IPS-11a (cell line): ENCODE data around the gene TOR3A.
"Not testable (repeated sequence)": the region's sequence is repeated elsewhere in the genome, so short reads cannot be mapped to it uniquely, and the experiment has no call there.

Experiments used
- H3K4me3 ChIP-seq: one replicate; pipeline ENCODE4 v1.5.1; 2013; ENCODE audit warnings: low read depth, low read length, control low read depth

The TOR3A gene

DNA sequence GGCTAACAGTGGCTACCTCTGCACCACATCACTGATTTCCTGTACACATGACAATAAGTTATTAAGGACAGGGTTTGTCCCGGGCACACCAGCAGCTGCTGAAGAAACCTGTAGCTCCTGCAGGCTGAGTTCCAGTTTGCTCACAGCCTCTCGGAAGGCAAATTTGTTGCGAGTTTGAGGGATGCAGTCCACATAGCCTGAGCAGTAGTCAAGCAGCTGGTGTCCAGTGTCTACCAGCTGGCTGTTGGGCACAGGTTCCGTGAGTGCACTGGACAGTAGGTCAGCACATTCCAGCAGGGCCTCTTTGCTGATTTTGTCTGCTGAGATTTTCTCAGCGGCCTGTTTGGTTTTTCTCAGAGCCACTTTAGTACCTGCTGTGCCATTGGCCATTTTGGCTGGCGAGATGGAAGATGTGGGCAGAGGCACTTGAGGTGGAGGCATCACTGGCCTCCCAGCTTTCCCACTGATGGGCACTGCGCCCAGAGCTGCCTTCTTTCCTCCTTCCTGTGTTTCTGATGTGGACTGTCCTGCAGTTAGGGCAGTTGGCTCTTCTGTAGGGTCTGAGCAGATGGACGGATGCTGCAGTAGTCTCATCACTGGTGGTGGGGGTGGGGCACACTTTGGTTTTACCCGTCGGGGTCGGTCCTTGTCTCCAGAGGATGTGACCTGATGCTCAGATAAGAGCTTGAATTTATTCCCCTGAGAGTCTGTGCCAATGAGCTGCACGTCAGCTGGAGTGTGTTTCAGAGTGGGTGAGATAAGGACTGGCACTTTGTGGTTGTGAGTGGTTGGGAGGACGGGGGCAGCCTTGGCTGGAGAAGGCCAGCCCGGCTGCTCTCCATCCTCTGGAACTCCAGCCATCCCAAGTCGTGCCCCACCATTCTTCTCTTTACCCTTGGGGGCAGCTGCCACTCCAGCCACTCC lies 26.1 kb downstream of the TOR3A start:
- no peak overlapping the region for H3K4me3 ChIP-seq

DNA sequence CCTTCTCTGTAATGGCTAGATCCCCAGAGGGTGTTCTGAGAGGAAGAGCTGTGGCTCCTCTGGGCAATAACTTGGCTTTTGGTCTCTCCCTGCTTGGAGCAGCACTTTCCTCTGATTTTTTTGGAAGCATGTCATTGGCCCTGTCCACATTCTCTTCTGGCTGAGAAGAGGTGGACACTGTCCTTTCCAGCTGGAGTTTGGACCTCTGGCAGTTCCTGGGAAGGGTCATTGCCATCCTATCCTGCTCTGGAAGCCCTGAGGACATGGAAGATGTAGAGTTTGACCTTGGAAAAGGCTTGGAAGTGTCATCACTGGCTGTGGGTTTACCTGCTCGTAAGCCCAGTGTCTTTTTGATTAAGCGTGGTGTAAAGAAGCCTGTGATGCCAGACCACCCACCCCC lies 26.8 kb downstream of the TOR3A start:
- H3K4me3 ChIP-seq: no peak overlapping the region

DNA sequence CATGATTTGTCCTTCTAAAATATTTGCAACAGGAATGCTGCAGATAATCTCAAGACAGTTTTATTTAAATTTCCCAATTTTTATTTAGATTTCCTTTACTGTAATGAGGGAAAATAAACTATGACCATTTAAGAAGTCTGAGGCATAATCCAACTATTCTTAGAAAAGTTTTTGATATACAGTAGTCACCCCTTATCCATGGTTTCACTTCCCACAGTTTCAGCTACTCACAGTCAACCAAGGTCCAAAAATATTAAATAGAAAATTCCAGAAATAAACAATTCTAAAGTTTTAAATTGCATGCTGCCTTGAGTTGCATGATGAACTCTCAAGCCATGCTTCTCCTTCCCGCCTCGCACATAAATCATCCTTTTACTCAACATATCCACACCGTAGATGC lies 33.3 kb downstream of the TOR3A start:
- H3K4me3 ChIP-seq: no peak overlapping the region

DNA sequence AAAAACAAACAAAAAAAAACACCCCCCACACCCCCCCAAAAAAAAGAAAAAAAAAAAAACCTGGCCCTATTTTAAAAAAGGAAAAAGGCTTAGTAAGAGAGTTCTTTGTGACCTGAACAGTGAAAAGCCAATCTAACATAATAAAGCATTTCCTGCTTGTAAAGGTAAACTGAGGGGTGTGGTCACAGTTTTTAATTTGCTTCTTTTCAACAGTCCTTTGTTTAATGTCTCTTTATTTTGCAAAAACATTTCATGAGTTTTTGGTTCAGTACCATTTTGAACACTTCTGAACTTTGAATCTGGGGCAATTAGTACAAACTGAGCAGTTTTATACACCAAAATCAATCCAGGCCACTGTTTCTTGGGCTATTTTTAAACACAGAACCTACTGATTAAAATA lies 37.6 kb downstream of the TOR3A start:
- no peak overlapping the region for H3K4me3 ChIP-seq

DNA sequence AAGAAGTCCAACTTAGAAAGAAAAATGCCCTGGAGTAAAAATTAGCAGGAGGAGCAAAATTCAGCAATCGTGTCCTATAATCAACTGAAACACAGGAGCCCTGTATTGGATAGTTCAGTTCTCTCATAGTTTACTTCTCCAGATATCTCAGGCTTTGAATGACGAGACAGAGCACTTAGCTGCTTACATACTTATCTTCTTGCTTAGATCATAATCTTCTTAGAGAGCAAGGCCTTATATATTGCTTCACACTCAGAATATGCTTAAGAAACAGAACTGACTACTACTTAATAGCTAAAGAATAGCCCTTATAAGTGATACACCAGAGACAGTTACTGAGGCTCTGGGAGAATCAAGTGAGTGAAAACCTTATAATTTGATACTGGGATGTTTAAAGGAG lies 38.9 kb downstream of the TOR3A start:
- H3K4me3 ChIP-seq: no peak overlapping the region

DNA sequence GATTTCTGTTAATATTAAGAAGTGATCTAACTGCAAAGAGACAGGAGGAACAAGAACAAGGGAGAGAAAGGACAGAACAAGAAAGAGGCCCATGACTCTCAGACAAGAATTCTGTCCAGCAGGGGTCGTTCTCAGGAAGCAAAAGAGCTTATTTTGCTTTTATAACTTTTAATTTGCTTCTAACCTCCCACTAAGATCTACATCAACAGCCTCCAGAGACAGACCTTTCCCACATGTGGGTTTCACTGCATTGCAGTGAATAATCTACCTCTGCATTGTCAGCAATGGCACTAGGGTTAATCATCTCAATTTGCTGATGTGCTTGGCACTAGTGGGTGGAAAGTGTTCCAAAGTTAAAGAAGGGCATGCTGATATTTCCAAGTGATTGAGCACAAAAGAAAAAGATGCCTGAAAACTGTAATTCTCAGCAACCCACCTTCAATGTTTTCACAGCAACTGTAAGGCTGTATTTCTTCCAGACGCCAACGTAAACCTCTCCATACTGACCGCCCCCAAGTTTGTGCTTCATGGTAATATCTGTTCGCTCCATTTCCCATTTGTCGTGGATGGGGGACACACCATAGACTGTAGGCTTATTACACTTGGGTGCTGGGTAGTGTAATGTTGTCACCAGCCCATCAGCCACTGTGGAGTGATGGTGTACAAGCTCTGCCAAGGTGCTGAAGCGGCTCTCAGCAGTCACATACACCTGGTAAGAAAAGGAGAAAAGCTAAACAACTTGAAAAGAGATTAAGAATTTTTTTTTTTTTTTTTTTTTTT lies 39.5 kb downstream of the TOR3A start:
- H3K4me3 ChIP-seq: no peak overlapping the region

DNA sequence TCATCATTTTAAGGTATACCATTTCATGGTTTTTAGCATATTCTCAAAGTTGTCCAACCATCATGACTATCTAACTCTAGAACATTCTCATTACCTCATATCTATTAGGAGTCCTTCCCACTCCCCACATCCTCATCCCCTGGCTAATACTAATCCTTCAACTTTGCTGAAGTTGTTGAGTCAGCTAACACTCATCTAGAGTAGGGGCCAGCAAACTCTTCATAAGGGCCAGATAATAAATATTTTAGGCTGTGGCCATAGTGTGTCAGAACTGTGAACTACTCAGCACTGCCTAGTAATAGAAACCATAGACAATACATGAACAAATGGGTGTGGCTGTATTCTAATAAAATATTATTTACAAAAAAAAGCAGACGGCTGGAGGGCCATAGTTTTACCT lies 43.0 kb downstream of the TOR3A start:
- H3K4me3 ChIP-seq: no peak overlapping the region

DNA sequence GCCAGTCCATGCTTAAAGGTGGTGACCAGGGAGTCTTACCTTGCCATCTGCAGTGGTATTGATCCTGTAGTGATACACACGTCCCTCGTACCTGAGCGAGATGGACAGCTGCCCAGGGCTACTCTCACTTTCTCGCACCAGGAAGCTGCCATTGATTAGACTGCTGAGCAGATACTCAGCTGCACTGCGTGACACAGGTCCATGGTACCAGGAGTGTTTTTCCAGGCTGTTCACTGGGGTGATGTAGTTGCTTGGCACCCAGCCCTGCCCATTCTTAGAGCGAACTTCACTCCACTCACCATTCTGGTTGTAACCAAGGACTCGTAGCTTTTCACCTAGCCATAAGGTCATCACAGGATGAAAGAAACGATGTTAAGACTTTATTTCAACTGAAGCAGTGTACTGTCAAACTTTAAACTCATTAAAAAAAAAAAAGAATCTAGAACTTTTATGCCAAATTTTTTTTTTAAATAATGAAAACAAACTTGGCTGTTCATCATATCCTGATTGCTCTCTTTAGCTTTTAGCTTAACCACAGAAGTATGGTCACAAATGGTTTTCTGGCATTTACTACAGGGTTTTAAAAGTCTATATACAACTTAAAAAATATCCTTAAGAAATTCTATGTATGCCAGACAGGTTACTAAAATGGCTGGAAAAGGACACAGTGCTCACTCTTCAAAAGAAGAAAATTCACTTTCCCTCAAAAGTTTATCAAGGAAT lies 44.6 kb downstream of the TOR3A start:
- no peak overlapping the region for H3K4me3 ChIP-seq

DNA sequence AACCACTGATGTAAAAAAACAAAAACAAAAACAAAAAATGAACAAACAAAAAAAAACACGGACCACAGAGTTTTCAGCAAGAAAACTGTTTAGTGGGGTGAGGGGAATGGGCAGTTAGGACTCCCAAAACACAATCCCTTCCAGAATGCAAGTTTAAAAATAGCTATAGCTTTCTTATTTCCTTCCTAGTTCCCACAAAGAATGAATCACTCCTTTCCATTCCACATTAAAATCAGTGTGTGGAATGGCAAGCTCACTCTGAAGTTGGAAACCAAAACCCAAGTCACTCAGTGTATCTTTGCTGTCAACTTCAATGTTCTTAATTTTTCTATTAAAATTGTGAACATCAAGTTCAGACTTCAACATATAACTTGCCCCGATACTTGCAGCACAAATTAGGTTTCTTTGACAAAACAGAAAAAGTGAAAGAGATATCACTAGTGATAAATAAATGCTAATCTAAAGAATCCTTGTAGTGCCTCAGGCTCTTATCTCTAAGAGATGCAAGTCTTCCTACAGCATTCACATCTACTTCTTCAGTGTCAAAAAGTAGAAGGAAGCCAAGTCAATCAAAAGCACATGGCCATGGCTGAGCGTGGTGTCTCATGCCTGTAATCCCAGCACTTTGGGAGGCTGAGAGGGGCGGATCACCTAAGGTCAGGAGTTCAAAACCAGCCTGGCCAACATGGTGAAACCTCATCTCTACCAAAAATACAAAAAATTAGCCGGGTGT lies 45.5 kb downstream of the TOR3A start:
- H3K4me3 ChIP-seq: no peak overlapping the region

DNA sequence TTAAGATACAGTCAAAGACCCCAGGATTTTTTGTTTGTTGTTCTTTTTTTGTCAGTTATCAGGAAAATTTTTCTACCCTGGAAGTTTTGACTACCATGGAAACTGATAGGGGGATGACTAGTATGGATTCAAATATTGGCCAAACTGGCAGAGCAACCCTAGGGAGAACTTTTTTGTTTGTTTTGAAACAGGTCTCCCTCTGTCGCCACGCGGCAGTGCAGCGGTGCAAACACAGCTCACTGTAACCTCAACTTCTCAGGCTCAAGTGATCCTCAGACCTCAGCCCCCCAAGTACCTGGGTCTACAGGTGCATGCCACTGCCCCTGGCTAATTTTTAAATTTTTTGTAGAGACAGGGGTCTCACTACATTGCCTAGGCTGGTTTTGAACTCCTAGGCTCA lies 46.6 kb downstream of the TOR3A start:
- H3K4me3 ChIP-seq: no peak overlapping the region

DNA sequence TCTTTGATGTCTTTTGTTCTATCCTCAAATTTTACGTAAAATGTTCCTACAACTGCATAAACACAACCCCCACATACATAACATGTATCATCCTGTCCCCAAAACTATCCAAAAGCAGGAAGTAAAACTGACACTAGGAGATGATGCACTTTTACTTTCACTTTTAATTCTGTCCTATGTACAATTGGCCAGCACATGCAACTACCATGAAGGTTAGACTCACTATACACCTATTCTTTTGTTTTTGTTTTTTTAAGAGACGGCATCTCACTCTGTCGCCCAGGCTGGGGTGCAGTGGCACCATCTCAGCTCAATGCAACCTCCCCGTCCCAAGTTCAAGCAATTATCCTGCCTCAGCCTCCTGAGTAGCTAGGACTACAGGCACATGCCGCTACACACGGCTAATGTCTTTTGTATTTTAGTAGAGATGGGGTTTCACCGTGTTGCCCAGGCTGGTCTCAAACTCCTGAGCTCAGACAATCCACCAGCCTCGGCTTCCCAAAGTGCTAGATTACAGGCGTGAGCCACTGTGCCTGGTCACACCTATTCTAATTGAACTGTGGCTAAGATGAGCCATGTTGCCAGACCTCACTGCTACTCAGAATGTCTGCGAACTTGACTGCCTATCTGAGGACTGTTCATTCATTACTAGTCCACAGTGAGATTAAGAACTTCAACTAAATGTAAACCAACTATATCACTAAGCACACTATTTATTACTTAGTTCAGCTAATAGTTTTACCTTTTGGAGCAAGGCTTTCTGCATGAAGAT lies 48.0 kb downstream of the TOR3A start:
- H3K4me3 ChIP-seq: no peak overlapping the region

DNA sequence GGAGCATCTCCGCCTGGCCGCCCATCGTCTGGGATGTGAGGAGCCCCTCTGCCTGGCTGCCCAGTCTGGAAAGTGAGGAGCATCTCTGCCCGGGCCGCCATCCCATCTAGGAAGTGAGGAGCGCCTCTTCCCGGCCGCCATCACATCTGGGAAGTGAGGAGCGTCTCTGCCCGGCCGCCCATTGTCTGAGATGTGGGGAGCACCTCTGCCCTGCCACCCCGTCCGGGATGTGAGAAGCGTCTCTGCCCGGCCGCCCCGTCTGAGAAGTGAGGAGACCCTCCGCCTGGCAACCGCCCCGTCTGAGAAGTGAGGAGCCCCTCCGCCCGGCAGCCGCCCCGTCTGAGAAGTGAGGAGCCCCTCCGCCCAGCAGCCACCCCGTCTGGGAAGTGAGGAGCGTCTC lies 53.3 kb downstream of the TOR3A start:
- H3K4me3 ChIP-seq: not testable (repeated sequence)

DNA sequence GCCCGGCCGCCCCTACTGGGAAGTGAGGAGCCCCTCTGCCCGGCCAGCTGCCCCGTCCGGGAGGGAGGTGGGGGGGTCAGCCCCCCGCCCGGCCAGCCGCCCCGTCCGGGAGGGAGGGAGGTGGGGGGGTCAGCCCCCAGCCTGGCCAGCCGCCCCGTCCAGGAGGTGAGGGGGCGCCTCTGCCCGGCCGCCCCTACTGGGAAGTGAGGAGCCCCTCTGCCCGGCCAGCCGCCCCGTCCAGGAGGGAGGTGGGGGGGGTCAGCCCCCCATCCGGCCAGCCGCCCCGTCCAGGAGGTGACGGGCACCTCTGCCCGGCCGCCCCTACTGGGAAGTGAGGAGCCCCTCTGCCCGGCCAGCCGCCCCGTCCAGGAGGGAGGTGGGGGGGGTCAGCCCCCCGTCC lies 53.8 kb downstream of the TOR3A start:
- not testable (repeated sequence) for H3K4me3 ChIP-seq

DNA sequence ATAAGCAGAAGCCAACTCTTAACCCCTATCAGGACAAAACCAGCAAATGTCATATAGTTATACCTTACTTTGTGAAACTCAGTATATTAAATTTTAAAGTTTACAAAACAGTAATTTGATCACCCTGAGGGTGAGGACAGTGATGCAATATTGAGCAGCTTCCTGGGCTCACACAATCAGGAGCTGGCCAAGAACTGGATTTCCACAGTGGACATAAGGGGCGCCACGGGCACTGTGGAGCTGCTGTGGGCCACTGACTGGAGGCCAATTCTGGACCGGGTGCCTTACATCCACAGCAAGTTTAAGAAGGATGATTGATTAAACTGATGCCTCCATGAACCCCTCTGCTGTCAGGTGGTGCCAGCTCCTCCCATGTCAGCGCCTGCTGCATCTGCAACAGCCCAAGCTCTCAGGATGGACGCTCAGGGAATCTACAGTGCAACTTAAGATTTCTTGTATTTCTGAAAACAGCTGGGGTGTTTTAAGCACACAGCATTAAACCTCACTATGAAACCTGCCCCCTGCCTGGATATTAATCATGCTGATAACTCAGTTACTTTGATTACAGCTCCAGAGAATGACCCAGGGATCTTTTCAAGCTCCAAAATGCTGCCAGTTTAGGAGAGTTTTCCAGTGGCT lies 55.9 kb downstream of the TOR3A start:
- H3K4me3 ChIP-seq: no peak overlapping the region

DNA sequence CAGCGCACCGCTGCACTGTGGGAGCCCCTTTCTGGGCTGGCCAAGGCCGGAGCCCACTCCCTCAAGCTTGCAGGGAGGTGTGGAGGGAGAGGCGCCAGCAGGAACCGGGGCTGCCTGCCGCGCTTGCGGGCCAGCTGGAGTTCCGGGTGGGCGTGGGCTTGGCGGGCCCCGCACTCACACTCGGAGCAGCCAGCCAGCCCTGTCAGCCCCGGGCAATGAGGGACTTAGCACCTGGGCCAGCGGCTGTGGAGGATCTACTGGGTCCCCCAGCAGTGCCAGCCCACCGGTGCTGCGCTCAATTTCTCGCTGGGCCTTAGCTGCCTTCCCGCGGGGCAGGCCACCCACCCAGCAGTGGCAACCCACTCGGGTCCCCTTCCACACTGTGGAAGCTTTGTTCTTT lies 56.9 kb downstream of the TOR3A start:
- not testable (repeated sequence) for H3K4me3 ChIP-seq

DNA sequence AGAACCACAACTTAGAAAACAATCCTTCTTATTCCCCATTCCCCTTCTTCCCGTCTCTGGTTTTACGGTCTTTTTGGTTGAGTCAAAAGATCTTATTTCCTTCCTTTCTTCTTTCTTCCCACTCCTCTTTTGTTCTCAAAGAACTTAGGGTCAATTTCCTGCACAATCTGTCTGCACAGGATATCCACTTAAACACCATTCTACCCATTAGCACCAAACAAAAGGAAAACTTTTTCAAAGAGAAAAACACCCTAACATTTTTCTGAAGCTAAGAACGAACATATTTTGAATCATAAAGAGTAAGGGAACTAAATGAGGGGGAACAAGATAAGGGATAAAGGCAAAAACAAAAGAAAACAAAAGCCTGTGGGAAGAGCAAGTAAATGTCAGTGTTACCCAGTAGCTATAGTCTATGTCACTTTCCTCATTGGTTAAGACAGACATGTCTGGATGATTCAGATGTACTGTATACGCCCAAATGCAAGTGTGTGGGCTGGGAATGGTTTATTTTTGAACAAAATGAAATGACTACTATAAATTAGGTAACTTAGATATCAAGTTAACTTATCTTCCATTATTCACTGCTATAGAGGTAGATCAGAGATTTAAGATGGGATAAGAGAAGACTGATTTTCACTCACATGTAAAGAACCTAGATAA lies 59.9 kb downstream of the TOR3A start:
- H3K4me3 ChIP-seq: no peak overlapping the region

DNA sequence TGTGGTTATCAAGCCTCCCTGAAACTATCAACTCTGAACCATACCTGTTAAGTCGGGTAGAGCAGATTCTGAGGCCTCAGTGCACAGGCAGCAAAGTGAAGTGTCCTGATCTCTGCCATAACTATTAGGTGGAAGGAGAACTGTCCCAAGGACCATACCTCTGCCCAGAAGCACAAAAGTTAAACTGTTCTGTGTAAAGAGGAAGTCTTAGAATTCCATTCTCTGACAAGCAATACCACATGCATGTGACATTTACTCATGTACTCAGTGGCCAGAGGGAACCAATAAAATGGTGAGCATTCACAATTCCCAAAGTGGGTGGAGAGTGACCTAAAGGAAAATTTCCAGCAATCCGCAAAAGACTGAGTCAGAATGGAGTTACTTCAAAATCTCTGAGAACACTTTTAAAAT lies 61.0 kb downstream of the TOR3A start:
- no peak overlapping the region for H3K4me3 ChIP-seq

DNA sequence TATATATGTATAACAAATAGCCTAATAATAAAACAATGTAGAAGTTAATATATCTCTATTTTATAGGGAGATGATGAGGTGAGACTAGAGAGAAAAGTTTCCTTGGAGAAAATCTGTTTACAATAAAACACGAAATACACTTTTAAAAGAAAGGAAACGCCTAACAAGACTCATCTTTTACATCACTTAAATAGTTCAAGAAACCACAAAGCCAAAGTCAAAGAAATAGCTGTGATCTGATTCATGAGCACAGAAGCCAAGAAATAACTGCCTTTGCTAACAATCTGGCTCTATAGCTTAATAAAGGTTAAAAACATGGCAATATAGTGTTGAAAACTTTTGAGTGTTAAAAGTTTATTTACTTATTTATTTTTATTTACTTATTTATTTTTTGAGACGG lies 61.5 kb downstream of the TOR3A start:
- H3K4me3 ChIP-seq: no peak overlapping the region

DNA sequence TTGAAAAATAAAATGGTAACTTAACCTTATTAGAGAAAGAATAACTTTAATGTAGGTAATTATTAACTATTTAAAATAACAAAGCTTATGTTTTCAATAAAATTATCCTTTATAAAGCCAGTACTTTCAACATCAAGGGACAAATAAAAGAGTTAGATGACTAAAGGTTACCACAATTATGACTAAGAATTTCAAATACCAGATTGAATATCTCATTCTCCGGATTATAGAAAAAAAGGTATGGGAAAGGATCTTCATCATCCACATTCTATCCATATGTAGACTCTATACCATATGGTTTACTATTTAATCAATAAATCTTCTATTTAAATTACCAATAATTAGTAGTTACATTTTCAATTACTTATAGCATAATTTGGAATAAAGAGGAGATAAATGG lies 62.8 kb downstream of the TOR3A start:
- no peak overlapping the region for H3K4me3 ChIP-seq
